ENCODE results near the gene TAS2R19.

Gene TAS2R19

GRCh38 chr12:11023387-11023786 is 967 bp upstream of the TAS2R19 start:
- H3K4me3 Mint-ChIP-seq: no peak overlapping the region

GRCh38 chr12:11016937-11017336 is 5.5 kb downstream of the TAS2R19 start:
- Mint-ChIP-seq H3K4me1 (peaks cover 18% of the 10 kb centered on the region), H3K4me3 (no peak overlapping the region), H3K9me3 (no peaks in the 10 kb centered on the region), H3K27me3 (no peaks in the 10 kb centered on the region), H3K27ac (no peak overlapping the region)
- no peak for ATAC-seq
- no peak for DNase-seq

More at GRCh38 chr12:11023387-11023786, 967 bp upstream of the TAS2R19 start:
- ATAC-seq (no peak), DNase-seq (no peak)
- Mint-ChIP-seq H3K4me1 (no peaks in the 10 kb centered on the region), H3K27me3 (no peaks in the 10 kb centered on the region), H3K27ac (no peak overlapping the region), H3K9me3 (peaks cover 7 to 8% of the 10 kb centered on the region in 2 donors)

- Mint-ChIP-seq H3K4me3 (no peak overlapping the region), H3K27me3 (no peaks in the 10 kb centered on the region), H3K9me3 (no peaks in the 10 kb centered on the region), H3K27ac (no peak overlapping the region), H3K4me1 (peaks cover 18% of the 10 kb centered on the region)
- no peak for ATAC-seq
- DNase-seq: no peak
Measured at GRCh38 chr12:11015775-11016430, 6.5 kb downstream of the TAS2R19 start.

- DNase-seq (no peak), ATAC-seq (no peak)
- Mint-ChIP-seq H3K4me1 (peaks cover 18% of the 10 kb centered on the region), H3K27me3 (no peaks in the 10 kb centered on the region), H3K4me3 (no peak overlapping the region), H3K9me3 (no peaks in the 10 kb centered on the region), H3K27ac (no peak overlapping the region)
Measured at GRCh38 chr12:11014234-11014633, 8.2 kb downstream of the TAS2R19 start.

- Mint-ChIP-seq H3K4me1 (no peaks in the 10 kb centered on the region), H3K9me3 (no peaks in the 10 kb centered on the region), H3K27me3 (no peaks in the 10 kb centered on the region), H3K27ac (no peak overlapping the region), H3K4me3 (no peak overlapping the region)
- no peak for DNase-seq
- no peak for ATAC-seq
Measured at GRCh38 chr12:11007608-11008007, 14.8 kb downstream of the TAS2R19 start.

- Mint-ChIP-seq H3K27ac (peak within 1 kb of the TSS in 1 of 2 donors; percentile 27), H3K4me1 (no peaks in the 10 kb centered on the region), H3K9me3 (peaks cover 5 to 7% of the 10 kb centered on the region in 2 donors), H3K4me3 (no peak within 1 kb of the TSS), H3K27me3 (no peaks in the 10 kb centered on the region)
- ATAC-seq: no peak
- DNase-seq: no peak
Measured at GRCh38 chr12:10998204-10998603, 24.2 kb downstream of the TAS2R19 start, which contains the start of gene TAS2R20. Gene TAS2R20, minus strand, starts transcription at chr12:10998304. Its CDS starts 429 bp downstream, at chr12:10997875.

GRCh38 chr12:10994307-10994706 is 28.1 kb downstream of the TAS2R19 start:
- H3K4me3 Mint-ChIP-seq: no peak overlapping the region
- DNase-seq (no peak), ATAC-seq (no peak)
- H3K27ac Mint-ChIP-seq: no peak overlapping the region
- no peaks in the 10 kb centered on the region for H3K27me3 Mint-ChIP-seq
- peaks cover 9 to 11% of the 10 kb centered on the region in 2 donors for H3K9me3 Mint-ChIP-seq
- H3K4me1 Mint-ChIP-seq: no peaks in the 10 kb centered on the region

GRCh38 chr12:10989107-10989506 is 33.3 kb downstream of the TAS2R19 start:
- peaks cover 11% of the 10 kb centered on the region for H3K27me3 Mint-ChIP-seq
- DNase-seq (no peak), ATAC-seq (peak; percentile 76)
- H3K9me3 Mint-ChIP-seq: peaks cover 9 to 11% of the 10 kb centered on the region in 2 donors
- H3K4me1 Mint-ChIP-seq: peaks cover 9% of the 10 kb centered on the region
- H3K4me3 Mint-ChIP-seq: no peak overlapping the region
- no peak overlapping the region for H3K27ac Mint-ChIP-seq

GRCh38 chr12:10986812-10987211 is 35.6 kb downstream of the TAS2R19 start, which contains the start of gene TAS2R50:
Gene TAS2R50, minus strand, starts transcription at chr12:10986912. Its CDS starts 52 bp downstream, at chr12:10986860.
- DNase-seq (no peak), ATAC-seq (no peak)
- Mint-ChIP-seq H3K9me3 (peaks cover 9 to 11% of the 10 kb centered on the region in 2 donors), H3K27me3 (peaks cover 11% of the 10 kb centered on the region), H3K27ac (no peak within 1 kb of the TSS), H3K4me1 (peaks cover 26% of the 10 kb centered on the region), H3K4me3 (no peak within 1 kb of the TSS)

- ATAC-seq: peak; percentile 99
- Mint-ChIP-seq H3K27ac (no peak overlapping the region), H3K4me1 (peaks cover 38% of the 10 kb centered on the region), H3K27me3 (peaks cover 20% of the 10 kb centered on the region), H3K9me3 (no peaks in the 10 kb centered on the region), H3K4me3 (no peak overlapping the region)
- DNase-seq: peak; percentile 44 to 67
Measured at GRCh38 chr12:10982244-10982643, 40.2 kb downstream of the TAS2R19 start.

- H3K9me3 Mint-ChIP-seq: no peaks in the 10 kb centered on the region
Measured at GRCh38 chr12:10974965-10975364, 47.5 kb downstream of the TAS2R19 start.

More at GRCh38 chr12:10974965-10975364, 47.5 kb downstream of the TAS2R19 start:
- Mint-ChIP-seq H3K4me1 (peaks cover 5% of the 10 kb centered on the region), H3K27me3 (peaks cover 9% of the 10 kb centered on the region), H3K27ac (no peak overlapping the region), H3K4me3 (no peak overlapping the region)
- no peak for DNase-seq
- ATAC-seq: no peak
